Breast epithelium (tissue), 4 donors: ENCODE results near the gene LEUTX. TPM values are rescaled to one million over a fixed set of nuclear protein-coding genes. Genes with fewer than 3 reads are reported as not detected.

Source experiments
- DNase-seq, 2 donors: peaks; one replicate each; pipeline ENCODE4 v3.0.0-alpha.2; 2019; ENCODE audit warnings: low spot score in 2 of 2
- H3K27ac ChIP-seq, 2 donors: fragments of 200-600 bp; sonication (generic) in 1 of 2; one replicate each; pipeline ENCODE4 v1.5.1; 2016 to 2019; ENCODE audit warnings: mild to moderate bottlenecking in 1 of 2
- H3K27me3 ChIP-seq, 2 donors: fragments of 200-600 bp; sonication (generic) in 1 of 2; one replicate each; pipeline versions ENCODE4 v1.5.1 to v1.6.0; 2017 to 2019; ENCODE audit warnings: control low read depth in 1 of 2, mild to moderate bottlenecking in 1 of 2
- H3K36me3 ChIP-seq: fragments of 200-600 bp; one replicate; pipeline ENCODE4 v1.5.1; 2019
- H3K4me1 ChIP-seq, 2 donors: fragments of 200-600 bp; sonication (generic); one replicate each; pipeline ENCODE4 v1.5.1; 2016 to 2019; ENCODE audit warnings: control low read depth in 1 of 2
- H3K4me3 ChIP-seq, 3 donors: fragments of 200-600 bp; sonication (generic); 1 replicate in 2 of 3; 2 replicates in 1 of 3; pipeline ENCODE4 v1.5.1; 2016 to 2019; ENCODE audit warnings: mild to moderate bottlenecking in 3 of 3, moderate library complexity in 2 of 3
- H3K9me3 ChIP-seq, 2 donors: fragments of 200-600 bp; sonication (generic) in 1 of 2; one replicate each; pipeline ENCODE4 v1.5.1; 2016 to 2019; ENCODE audit warnings: control low read depth in 1 of 2
- CTCF ChIP-seq, 3 donors: fragments of 450-650 bp; IDR thresholded peaks; one replicate each; pipeline ENCODE4 v1.5.1; 2016 to 2017; ENCODE audit warnings: antibody characterized with exemption in 3 of 3, mild to moderate bottlenecking in 3 of 3, moderate library complexity in 3 of 3
- POLR2A ChIP-seq: fragments of 450-650 bp; IDR thresholded peaks from one replicate; pipeline ENCODE4 v1.6.1; 2016; ENCODE audit warnings: antibody characterized with exemption, mild to moderate bottlenecking, moderate library complexity
- POLR2AphosphoS5 ChIP-seq, 3 donors: sonication (generic); formaldehyde crosslinking; IDR thresholded peaks; one replicate each; pipeline ENCODE4 v1.6.1; 2017; ENCODE audit warnings: antibody characterized with exemption in 3 of 3
- intact Hi-C: fragments of 100-400 bp; cut with DNase I; formaldehyde crosslinking; loops from one replicate; pipeline ENCODE4 v1.15.1; 2023; ENCODE audit warnings: low total_unique reads
- total RNA-seq, 3 donors: library from RNA; depleted of rRNA; stranded (reverse); fragments of >200 nt; gene quantifications; one replicate each; pipeline ENCODE4 v1.1.0, GENCODE V29; 2016

The LEUTX gene
- total RNA-seq, 3 donors from 2014 or later: not detected

- intact Hi-C loops: no loop called here
- H3K27me3 ChIP-seq: no peaks in the 10 kb centered on the region
- H3K9me3 ChIP-seq: no peaks in the 10 kb centered on the region
- H3K36me3 ChIP-seq: no peaks in the 10 kb centered on the region
- H3K4me1 ChIP-seq: peaks cover 4 to 6% of the 10 kb centered on the region in 2 donors
- DNase-seq: no peak
- H3K27ac ChIP-seq: no peak overlapping the region
- H3K4me3 ChIP-seq: no peak overlapping the region
- TF ChIP-seq POLR2A (no peak), CTCF (IDR thresholded peaks at IDR 0.05) (no peak), POLR2AphosphoS5 (IDR thresholded peaks at IDR 0.05) (no peak)
These were observed 51.8 kb downstream of the LEUTX start for GRCh38 chr19:39830406-39830805.

GRCh38 chr19:39830847-39831246, 52.2 kb downstream of the LEUTX start:
- Histone ChIP-seq H3K27ac (no peak overlapping the region), H3K9me3 (no peaks in the 10 kb centered on the region), H3K4me1 (peaks cover 4 to 6% of the 10 kb centered on the region in 2 donors), H3K4me3 (no peak overlapping the region), H3K36me3 (no peaks in the 10 kb centered on the region), H3K27me3 (no peaks in the 10 kb centered on the region)
- no peak for DNase-seq
- TF ChIP-seq POLR2AphosphoS5 (IDR thresholded peaks at IDR 0.05) (no peak), POLR2A (no peak), CTCF (IDR thresholded peaks at IDR 0.05) (no peak)
- intact Hi-C loops: no loop called here

- intact Hi-C loops: no loop called here
- Histone ChIP-seq H3K27me3 (no peaks in the 10 kb centered on the region), H3K27ac (peak overlapping the region in 1 of 2 donors; percentile 17), H3K36me3 (no peaks in the 10 kb centered on the region), H3K4me3 (no peak overlapping the region), H3K9me3 (no peaks in the 10 kb centered on the region), H3K4me1 (peaks cover 4 to 6% of the 10 kb centered on the region in 2 donors)
- DNase-seq: no peak
- TF ChIP-seq POLR2A (no peak), CTCF (IDR thresholded peaks at IDR 0.05) (no peak), POLR2AphosphoS5 (IDR thresholded peaks at IDR 0.05) (no peak)
These were observed 53.0 kb downstream of the LEUTX start for GRCh38 chr19:39831679-39832078.

- H3K27me3 ChIP-seq: no peaks in the 10 kb centered on the region
- H3K4me1 ChIP-seq: peaks cover 4 to 6% of the 10 kb centered on the region in 2 donors
- no peaks in the 10 kb centered on the region for H3K36me3 ChIP-seq
- intact Hi-C loops: no loop called here
- peak overlapping the region; percentile 87 to 98 (median 96) for H3K4me3 ChIP-seq
- peak overlapping the region; percentile 95 to 97 for H3K27ac ChIP-seq
- TF ChIP-seq POLR2A: no peak
- TF ChIP-seq POLR2AphosphoS5 (IDR thresholded peaks at IDR 0.05): no peak
- no peak for TF ChIP-seq CTCF (IDR thresholded peaks at IDR 0.05)
- no peaks in the 10 kb centered on the region for H3K9me3 ChIP-seq
- no peak for DNase-seq
These were observed 53.9 kb downstream of the LEUTX start for GRCh38 chr19:39832341-39833083.

- DNase-seq: no peak
- intact Hi-C loops: no loop called here
- no peaks in the 10 kb centered on the region for H3K27me3 ChIP-seq
- peak overlapping the region; percentile 95 to 97 for H3K27ac ChIP-seq
- peaks cover 4 to 6% of the 10 kb centered on the region in 2 donors for H3K4me1 ChIP-seq
- no peaks in the 10 kb centered on the region for H3K9me3 ChIP-seq
- no peak for TF ChIP-seq CTCF (IDR thresholded peaks at IDR 0.05)
- no peak for TF ChIP-seq POLR2A
- TF ChIP-seq POLR2AphosphoS5 (IDR thresholded peaks at IDR 0.05): no peak
- peak overlapping the region; percentile 87 to 98 (median 96) for H3K4me3 ChIP-seq
- no peaks in the 10 kb centered on the region for H3K36me3 ChIP-seq
These were observed 54.5 kb downstream of the LEUTX start for GRCh38 chr19:39833160-39833463.
